Epithelial cell of esophagus (primary cell): Measurements from ENCODE around the gene SIN3B.
"Not testable (repeated sequence)": the region's sequence is repeated elsewhere in the genome, so short reads cannot be mapped to it uniquely, and the experiment has no call there.

Experiments
- DNase-seq: peaks from one replicate; pipeline ENCODE4 v3.0.0; 2010; ENCODE audit warnings: low read depth
- H3K4me3 ChIP-seq: 2 replicates; pipeline ENCODE4 v1.5.1; 2011; ENCODE audit warnings: mild to moderate bottlenecking, low read length, control low read depth
- CTCF ChIP-seq: IDR thresholded peaks from 2 replicates; pipeline ENCODE4 v1.5.1; 2011; ENCODE audit warnings: low read depth, mild to moderate bottlenecking, low read length, control low read depth, inconsistent platforms; ENCODE audit not compliant: insufficient read depth; ENCODE audit errors: missing control alignments

Gene SIN3B

GRCh38 chr19:16791942-16792341, 37.3 kb upstream of the SIN3B start:
- TF ChIP-seq CTCF: no peak
- no peak for DNase-seq
- no peak overlapping the region for H3K4me3 ChIP-seq

GRCh38 chr19:16794456-16795441, 34.4 kb upstream of the SIN3B start:
- no peak for DNase-seq
- no peak overlapping the region for H3K4me3 ChIP-seq
- no peak for TF ChIP-seq CTCF

GRCh38 chr19:16795731-16796130, 33.5 kb upstream of the SIN3B start:
- no peak overlapping the region for H3K4me3 ChIP-seq
- no peak for DNase-seq
- no peak for TF ChIP-seq CTCF

- no peak overlapping the region for H3K4me3 ChIP-seq
- TF ChIP-seq CTCF: no peak
- no peak for DNase-seq
Observed at GRCh38 chr19:16797876-16798275, 31.3 kb upstream of the SIN3B start.

- not testable (repeated sequence) for H3K4me3 ChIP-seq
Observed at GRCh38 chr19:16798326-16798725, 30.9 kb upstream of the SIN3B start.

GRCh38 chr19:16799740-16800139, 29.5 kb upstream of the SIN3B start:
- DNase-seq: no peak
- H3K4me3 ChIP-seq: no peak overlapping the region
- TF ChIP-seq CTCF: no peak

More at GRCh38 chr19:16798326-16798725, 30.9 kb upstream of the SIN3B start:
- DNase-seq: not testable (repeated sequence)

GRCh38 chr19:16801600-16802013, 27.6 kb upstream of the SIN3B start:
- TF ChIP-seq CTCF: peak; percentile 17
- DNase-seq: peak; percentile 34

More at GRCh38 chr19:16801600-16802013, 27.6 kb upstream of the SIN3B start:
- no peak overlapping the region for H3K4me3 ChIP-seq
